Fibroblast of lung (primary cell): ENCODE results near the gene TSHZ2. TPM values are rescaled to one million over a fixed set of nuclear protein-coding genes. Genes with fewer than 3 reads are reported as not detected.

ENCODE experiments used
- DNase-seq, 2 donors: peaks; one replicate each; pipeline versions ENCODE4 v3.0.0 to v3.0.0-alpha.2; 2010; ENCODE audit warnings: low read depth in 2 of 2
- H2AFZ ChIP-seq: 2 replicates; pipeline ENCODE4 v1.5.1; 2012; ENCODE audit warnings: low read length, control low read depth, inconsistent platforms
- H3K27ac ChIP-seq: 2 replicates; pipeline ENCODE4 v1.5.1; 2011; ENCODE audit warnings: low read length, control low read depth; ENCODE audit not compliant: insufficient read depth
- H3K27me3 ChIP-seq: 2 replicates; pipeline ENCODE4 v1.5.1; 2011; ENCODE audit warnings: mild to moderate bottlenecking, low read length; ENCODE audit not compliant: control insufficient read depth, insufficient read depth
- H3K36me3 ChIP-seq: 2 replicates; pipeline ENCODE4 v1.5.1; 2011; ENCODE audit warnings: low read length; ENCODE audit not compliant: control insufficient read depth, insufficient read depth
- H3K4me1 ChIP-seq: 2 replicates; pipeline ENCODE4 v1.5.1; 2011; ENCODE audit warnings: low read length; ENCODE audit not compliant: control insufficient read depth, insufficient read depth; ENCODE audit errors: extremely low read depth
- H3K4me2 ChIP-seq: 2 replicates; pipeline ENCODE4 v1.5.1; 2011; ENCODE audit warnings: low read length, control low read depth; ENCODE audit not compliant: insufficient read depth; ENCODE audit errors: extremely low read depth
- H3K4me3 ChIP-seq, 4 experiments: fragments of 200-600 bp in 1 of 4; sonication (generic) in 1 of 4; replicated peaks in 1 of 4; 2 replicates each; pipeline ENCODE4 v1.5.1; 2011 to 2016; ENCODE audit warnings: low read length in 4 of 4, low read depth in 3 of 4, mild to moderate bottlenecking in 3 of 4, control low read depth in 2 of 4, inconsistent platforms in 1 of 4, mixed read lengths in 1 of 4; ENCODE audit not compliant: insufficient read depth in 1 of 4; ENCODE audit errors: control extremely low read depth in 1 of 4
- H3K79me2 ChIP-seq: 2 replicates; pipeline ENCODE4 v1.5.1; 2012; ENCODE audit warnings: mild to moderate bottlenecking, low read length, inconsistent platforms; ENCODE audit not compliant: control insufficient read depth, insufficient read depth
- H3K9ac ChIP-seq: 2 replicates; pipeline ENCODE4 v1.5.1; 2011; ENCODE audit warnings: mild to moderate bottlenecking, low read length, control low read depth; ENCODE audit not compliant: insufficient read depth
- H3K9me3 ChIP-seq: 2 replicates; pipeline ENCODE4 v1.5.1; 2012; ENCODE audit warnings: low read depth, low read length; ENCODE audit not compliant: control insufficient read depth, insufficient read depth
- H4K20me1 ChIP-seq: 2 replicates; pipeline ENCODE4 v1.5.1; 2011; ENCODE audit warnings: low read length; ENCODE audit not compliant: control insufficient read depth, insufficient read depth; ENCODE audit errors: extremely low read depth
- CTCF ChIP-seq, 2 donors: IDR thresholded peaks in 1 of 2; conservative IDR thresholded peaks in 1 of 2; 1 replicate in 1 of 2; 2 replicates in 1 of 2; pipeline ENCODE4 v1.5.1; 2011 to 2012; ENCODE audit warnings: low read length in 2 of 2, control low read depth in 1 of 2, inconsistent platforms in 1 of 2, low read depth in 1 of 2, mild to moderate bottlenecking in 1 of 2
- EZH2 ChIP-seq: IDR thresholded peaks from 2 replicates; pipeline ENCODE4 v1.5.1; 2012; ENCODE audit warnings: low read length, control low read depth, mild to moderate bottlenecking; ENCODE audit errors: missing control alignments
- polyA plus RNA-seq, 2 donors: library from polyadenylated mRNA; depleted of rRNA in 1 of 2; stranded (reverse) in 1 of 2; unstranded in 1 of 2; fragments of >200 nt; gene quantifications; 2 replicates each; pipeline ENCODE4 v1.2.1, GENCODE V29; 2011 to 2012; ENCODE audit warnings: missing spikeins in 1 of 2
- total RNA-seq: library from RNA; depleted of rRNA; stranded (reverse); fragments of >200 nt; gene quantifications from 2 replicates; pipeline ENCODE4 v1.2.1, GENCODE V29; 2014

The TSHZ2 gene
- total and polyA plus RNA-seq, 2 donors (not counting 1 experiment from before 2014, with no cell fraction given) = 0.15 to 2.6 TPM

- Histone ChIP-seq H3K79me2 (no peaks in the 10 kb centered on the region), H4K20me1 (no peaks in the 10 kb centered on the region), H2AFZ (no peak overlapping the region), H3K4me1 (no peaks in the 10 kb centered on the region), H3K4me3 (no peak overlapping the region), H3K9ac (no peak overlapping the region), H3K4me2 (no peak overlapping the region), H3K36me3 (no peaks in the 10 kb centered on the region), H3K27ac (no peak overlapping the region), H3K9me3 (no peaks in the 10 kb centered on the region), H3K27me3 (no peaks in the 10 kb centered on the region)
- DNase-seq = no peak
- no peak for TF ChIP-seq EZH2
- TF ChIP-seq CTCF (conservative IDR thresholded peaks at IDR 0.05 in 1 of 2, IDR thresholded peaks at IDR 0.05 in 1 of 2; ENCODE audit: low read depth in 1 of 2, low read length in 2 of 2) = no peak
Observed at GRCh38 chr20:53376021-53376420, 403.9 kb downstream of the TSHZ2 start.

DNA sequence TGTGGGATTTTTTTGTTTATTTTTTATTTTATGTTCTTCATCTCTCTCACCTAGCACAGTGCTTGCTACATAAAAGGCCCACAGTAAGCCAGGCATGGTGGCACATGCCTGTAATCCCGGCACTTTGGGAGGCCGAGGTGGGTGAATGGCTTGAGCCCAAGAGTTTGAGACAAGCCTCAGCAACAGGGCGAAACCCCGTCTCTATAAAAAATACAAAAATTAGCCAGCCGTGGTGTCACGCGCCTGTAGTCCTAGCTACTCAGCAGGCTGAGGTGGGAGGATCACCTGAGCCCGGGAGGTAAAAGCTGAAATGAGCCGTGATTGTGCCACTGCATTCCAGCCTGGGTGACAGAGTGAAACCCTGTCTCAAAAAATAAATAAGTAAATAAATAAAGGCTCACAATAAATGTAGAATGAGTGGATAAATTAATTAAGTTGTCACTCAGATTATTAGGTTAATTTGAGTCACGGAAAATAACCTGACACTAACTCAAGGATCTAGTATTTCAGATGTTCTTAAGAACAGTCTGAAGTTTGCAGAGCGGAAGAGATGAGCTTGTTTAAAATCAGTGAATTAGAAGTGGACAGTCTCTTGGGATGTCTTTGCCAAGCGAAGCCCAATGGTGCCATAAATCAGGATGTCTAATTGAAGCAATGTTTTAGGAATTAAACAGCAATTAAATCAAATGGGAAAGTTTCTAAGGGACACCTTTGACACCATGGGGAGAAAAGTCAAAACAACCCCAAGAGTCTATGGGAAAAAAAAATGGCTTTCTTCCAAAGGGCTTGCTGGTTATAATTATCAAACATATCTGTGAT is 407.1 kb downstream of the TSHZ2 start:
- Histone ChIP-seq H3K4me1 (no peaks in the 10 kb centered on the region), H3K36me3 (no peaks in the 10 kb centered on the region), H3K27me3 (no peaks in the 10 kb centered on the region), H2AFZ (no peak overlapping the region), H3K9me3 (no peaks in the 10 kb centered on the region), H3K4me3 (no peak overlapping the region), H3K79me2 (no peaks in the 10 kb centered on the region), H3K4me2 (no peak overlapping the region), H3K27ac (no peak overlapping the region), H3K9ac (no peak overlapping the region), H4K20me1 (no peaks in the 10 kb centered on the region)
- no peak for DNase-seq
- TF ChIP-seq EZH2 (no peak), CTCF (conservative IDR thresholded peaks at IDR 0.05 in 1 of 2, IDR thresholded peaks at IDR 0.05 in 1 of 2; ENCODE audit: low read depth in 1 of 2, low read length in 2 of 2) (no peak)

GRCh38 chr20:53379833-53380120 is 407.6 kb downstream of the TSHZ2 start:
- Histone ChIP-seq H3K79me2 (no peaks in the 10 kb centered on the region), H3K36me3 (no peaks in the 10 kb centered on the region), H3K27me3 (no peaks in the 10 kb centered on the region), H3K9me3 (no peaks in the 10 kb centered on the region), H3K27ac (no peak overlapping the region), H3K4me3 (no peak overlapping the region), H3K4me1 (no peaks in the 10 kb centered on the region), H3K9ac (no peak overlapping the region), H3K4me2 (no peak overlapping the region), H4K20me1 (no peaks in the 10 kb centered on the region), H2AFZ (no peak overlapping the region)
- peak in 1 of 2 donors; percentile 18 for DNase-seq
- TF ChIP-seq CTCF (conservative IDR thresholded peaks at IDR 0.05 in 1 of 2, IDR thresholded peaks at IDR 0.05 in 1 of 2; ENCODE audit: low read depth in 1 of 2, low read length in 2 of 2) (no peak), EZH2 (no peak)
